ENCODE results near the gene GPR107.
"Not testable (repeated sequence)": the region's sequence is repeated elsewhere in the genome, so short reads cannot be mapped to it uniquely, and the experiment has no call there.

Gene GPR107

GRCh38 chr9:130053504-130054324 lies at the start of gene GPR107:
Gene GPR107, plus strand, starts transcription at chr9:130053906. Its CDS starts 27 bp downstream, at chr9:130053933.
- peak; percentile 79 for DNase-seq

- DNase-seq: no peak
Measured at GRCh38 chr9:130003943-130004552, 49.7 kb upstream of the GPR107 start.

GRCh38 chr9:130006952-130007351 lies 46.8 kb upstream of the GPR107 start:
- DNase-seq: not testable (repeated sequence)

GRCh38 chr9:130008538-130008937 lies 45.2 kb upstream of the GPR107 start:
- no peak for DNase-seq

- not testable (repeated sequence) for DNase-seq
Measured at GRCh38 chr9:130009546-130009945, 44.2 kb upstream of the GPR107 start.

- peak; percentile 52 for DNase-seq
Measured at GRCh38 chr9:130010151-130010988, 43.3 kb upstream of the GPR107 start.

GRCh38 chr9:130013326-130013725 lies 40.4 kb upstream of the GPR107 start:
- DNase-seq: no peak

- no peak for DNase-seq
Measured at GRCh38 chr9:130015353-130016019, 38.2 kb upstream of the GPR107 start.

- no peak for DNase-seq
Measured at GRCh38 chr9:130017076-130017475, 36.6 kb upstream of the GPR107 start.

- not testable (repeated sequence) for DNase-seq
Measured at GRCh38 chr9:130017510-130017909, 36.2 kb upstream of the GPR107 start.

GRCh38 chr9:130018265-130018664 lies 35.4 kb upstream of the GPR107 start:
- no peak for DNase-seq

GRCh38 chr9:130020618-130021017 lies 33.1 kb upstream of the GPR107 start:
- no peak for DNase-seq

- DNase-seq: no peak
Measured at GRCh38 chr9:130021123-130021522, 32.6 kb upstream of the GPR107 start.

- DNase-seq: not testable (repeated sequence)
Measured at GRCh38 chr9:130021842-130022241, 31.9 kb upstream of the GPR107 start.

GRCh38 chr9:130022566-130023143 lies 31.1 kb upstream of the GPR107 start:
- no peak for DNase-seq

- no peak for DNase-seq
Measured at GRCh38 chr9:130023144-130023787, 30.4 kb upstream of the GPR107 start.

GRCh38 chr9:130023994-130024596 lies 29.6 kb upstream of the GPR107 start:
- no peak for DNase-seq

GRCh38 chr9:130024597-130024994 lies 29.1 kb upstream of the GPR107 start:
- no peak for DNase-seq

GRCh38 chr9:130026583-130027340 lies 26.9 kb upstream of the GPR107 start:
- no peak for DNase-seq

- DNase-seq: no peak
Measured at GRCh38 chr9:130027533-130028365, 26.0 kb upstream of the GPR107 start.
